ENCODE data around the gene OTUD7B. TPM values are rescaled to one million over a fixed set of nuclear protein-coding genes. Genes with fewer than 3 reads are reported as not detected.

Gene OTUD7B
- total and polyA plus RNA-seq, 2 of the 8 experiments (the other 6 are each of a cell fraction or from before 2014, with no cell fraction given) = 4.2 to 21.5 TPM

DNA sequence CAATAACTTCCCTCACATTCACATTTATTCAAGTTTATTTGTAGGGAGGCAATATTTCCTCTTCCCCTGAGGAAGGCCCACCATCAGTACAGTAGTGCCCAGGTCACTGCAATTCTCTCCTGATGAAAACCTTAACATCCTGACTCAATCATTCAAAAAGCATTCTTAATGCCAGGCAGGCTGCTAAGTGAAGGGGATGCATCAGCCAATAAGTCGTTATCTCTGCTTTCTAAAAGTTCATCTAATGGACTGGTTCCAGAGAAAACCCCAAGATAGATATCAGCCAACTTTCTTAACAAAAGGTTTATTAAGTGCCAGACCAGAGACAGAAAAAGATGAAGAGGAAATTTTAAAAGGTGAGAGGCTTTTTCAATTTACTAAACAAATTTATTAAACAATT is 17.3 kb downstream of the OTUD7B start (continued):
- TF ChIP-seq, protein P1, sequence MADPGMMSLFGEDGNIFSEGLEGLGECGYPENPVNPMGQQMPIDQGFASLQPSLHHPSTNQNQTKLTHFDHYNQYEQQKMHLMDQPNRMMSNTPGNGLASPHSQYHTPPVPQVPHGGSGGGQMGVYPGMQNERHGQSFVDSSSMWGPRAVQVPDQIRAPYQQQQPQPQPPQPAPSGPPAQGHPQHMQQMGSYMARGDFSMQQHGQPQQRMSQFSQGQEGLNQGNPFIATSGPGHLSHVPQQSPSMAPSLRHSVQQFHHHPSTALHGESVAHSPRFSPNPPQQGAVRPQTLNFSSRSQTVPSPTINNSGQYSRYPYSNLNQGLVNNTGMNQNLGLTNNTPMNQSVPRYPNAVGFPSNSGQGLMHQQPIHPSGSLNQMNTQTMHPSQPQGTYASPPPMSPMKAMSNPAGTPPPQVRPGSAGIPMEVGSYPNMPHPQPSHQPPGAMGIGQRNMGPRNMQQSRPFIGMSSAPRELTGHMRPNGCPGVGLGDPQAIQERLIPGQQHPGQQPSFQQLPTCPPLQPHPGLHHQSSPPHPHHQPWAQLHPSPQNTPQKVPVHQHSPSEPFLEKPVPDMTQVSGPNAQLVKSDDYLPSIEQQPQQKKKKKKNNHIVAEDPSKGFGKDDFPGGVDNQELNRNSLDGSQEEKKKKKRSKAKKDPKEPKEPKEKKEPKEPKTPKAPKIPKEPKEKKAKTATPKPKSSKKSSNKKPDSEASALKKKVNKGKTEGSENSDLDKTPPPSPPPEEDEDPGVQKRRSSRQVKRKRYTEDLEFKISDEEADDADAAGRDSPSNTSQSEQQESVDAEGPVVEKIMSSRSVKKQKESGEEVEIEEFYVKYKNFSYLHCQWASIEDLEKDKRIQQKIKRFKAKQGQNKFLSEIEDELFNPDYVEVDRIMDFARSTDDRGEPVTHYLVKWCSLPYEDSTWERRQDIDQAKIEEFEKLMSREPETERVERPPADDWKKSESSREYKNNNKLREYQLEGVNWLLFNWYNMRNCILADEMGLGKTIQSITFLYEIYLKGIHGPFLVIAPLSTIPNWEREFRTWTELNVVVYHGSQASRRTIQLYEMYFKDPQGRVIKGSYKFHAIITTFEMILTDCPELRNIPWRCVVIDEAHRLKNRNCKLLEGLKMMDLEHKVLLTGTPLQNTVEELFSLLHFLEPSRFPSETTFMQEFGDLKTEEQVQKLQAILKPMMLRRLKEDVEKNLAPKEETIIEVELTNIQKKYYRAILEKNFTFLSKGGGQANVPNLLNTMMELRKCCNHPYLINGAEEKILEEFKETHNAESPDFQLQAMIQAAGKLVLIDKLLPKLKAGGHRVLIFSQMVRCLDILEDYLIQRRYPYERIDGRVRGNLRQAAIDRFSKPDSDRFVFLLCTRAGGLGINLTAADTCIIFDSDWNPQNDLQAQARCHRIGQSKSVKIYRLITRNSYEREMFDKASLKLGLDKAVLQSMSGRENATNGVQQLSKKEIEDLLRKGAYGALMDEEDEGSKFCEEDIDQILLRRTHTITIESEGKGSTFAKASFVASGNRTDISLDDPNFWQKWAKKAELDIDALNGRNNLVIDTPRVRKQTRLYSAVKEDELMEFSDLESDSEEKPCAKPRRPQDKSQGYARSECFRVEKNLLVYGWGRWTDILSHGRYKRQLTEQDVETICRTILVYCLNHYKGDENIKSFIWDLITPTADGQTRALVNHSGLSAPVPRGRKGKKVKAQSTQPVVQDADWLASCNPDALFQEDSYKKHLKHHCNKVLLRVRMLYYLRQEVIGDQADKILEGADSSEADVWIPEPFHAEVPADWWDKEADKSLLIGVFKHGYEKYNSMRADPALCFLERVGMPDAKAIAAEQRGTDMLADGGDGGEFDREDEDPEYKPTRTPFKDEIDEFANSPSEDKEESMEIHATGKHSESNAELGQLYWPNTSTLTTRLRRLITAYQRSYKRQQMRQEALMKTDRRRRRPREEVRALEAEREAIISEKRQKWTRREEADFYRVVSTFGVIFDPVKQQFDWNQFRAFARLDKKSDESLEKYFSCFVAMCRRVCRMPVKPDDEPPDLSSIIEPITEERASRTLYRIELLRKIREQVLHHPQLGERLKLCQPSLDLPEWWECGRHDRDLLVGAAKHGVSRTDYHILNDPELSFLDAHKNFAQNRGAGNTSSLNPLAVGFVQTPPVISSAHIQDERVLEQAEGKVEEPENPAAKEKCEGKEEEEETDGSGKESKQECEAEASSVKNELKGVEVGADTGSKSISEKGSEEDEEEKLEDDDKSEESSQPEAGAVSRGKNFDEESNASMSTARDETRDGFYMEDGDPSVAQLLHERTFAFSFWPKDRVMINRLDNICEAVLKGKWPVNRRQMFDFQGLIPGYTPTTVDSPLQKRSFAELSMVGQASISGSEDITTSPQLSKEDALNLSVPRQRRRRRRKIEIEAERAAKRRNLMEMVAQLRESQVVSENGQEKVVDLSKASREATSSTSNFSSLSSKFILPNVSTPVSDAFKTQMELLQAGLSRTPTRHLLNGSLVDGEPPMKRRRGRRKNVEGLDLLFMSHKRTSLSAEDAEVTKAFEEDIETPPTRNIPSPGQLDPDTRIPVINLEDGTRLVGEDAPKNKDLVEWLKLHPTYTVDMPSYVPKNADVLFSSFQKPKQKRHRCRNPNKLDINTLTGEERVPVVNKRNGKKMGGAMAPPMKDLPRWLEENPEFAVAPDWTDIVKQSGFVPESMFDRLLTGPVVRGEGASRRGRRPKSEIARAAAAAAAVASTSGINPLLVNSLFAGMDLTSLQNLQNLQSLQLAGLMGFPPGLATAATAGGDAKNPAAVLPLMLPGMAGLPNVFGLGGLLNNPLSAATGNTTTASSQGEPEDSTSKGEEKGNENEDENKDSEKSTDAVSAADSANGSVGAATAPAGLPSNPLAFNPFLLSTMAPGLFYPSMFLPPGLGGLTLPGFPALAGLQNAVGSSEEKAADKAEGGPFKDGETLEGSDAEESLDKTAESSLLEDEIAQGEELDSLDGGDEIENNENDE (IDR thresholded peaks at IDR 0.05; ENCODE audit: insufficient replicate concordance, low read length) = no peak
- TF ChIP-seq POLR2A (IDR thresholded peaks at IDR 0.05; ENCODE audit: control extremely low read depth in 1 of 2, low read depth in 2 of 2, low read length in 2 of 2) (no peak), GTF2F1 (IDR thresholded peaks at IDR 0.05; ENCODE audit: borderline replicate concordance, low read depth, low read length) (no peak), MAFK (IDR thresholded peaks at IDR 0.05; ENCODE audit: low read depth, low read length) (no peak), TBP (IDR thresholded peaks at IDR 0.05; ENCODE audit: low read depth, low read length) (no peak), FOSL1 (IDR thresholded peaks at IDR 0.05; ENCODE audit: insufficient read depth, low read depth, low read length) (no peak), YY1 (IDR thresholded peaks at IDR 0.05; ENCODE audit: low read depth, low read length) (no peak), CEBPB (IDR thresholded peaks at IDR 0.05; ENCODE audit: low read depth, low read length) (no peak), POLR2AphosphoS5 (IDR thresholded peaks at IDR 0.05; ENCODE audit: low read depth, low read length) (no peak), RXRA (IDR thresholded peaks at IDR 0.05; ENCODE audit: insufficient read depth, low read depth, low read length) (no peak), TAF1 (IDR thresholded peaks at IDR 0.05; ENCODE audit: low read depth, low read length) (no peak), KDM4A (IDR thresholded peaks at IDR 0.05; ENCODE audit: low read depth, low read length, severe bottlenecking) (no peak)

All from H1 (cell line).